DOHH2 (cell line): ENCODE results near the gene FCN2.

Experiments used
- H3F3A ChIP-seq: fragments of 200-600 bp; sonication (generic), shearing (Covaris generic); 2 replicates; pipeline ENCODE4 v1.6.0; 2016; ENCODE audit warnings: antibody characterized with exemption, mild to moderate bottlenecking; ENCODE audit not compliant: control insufficient read depth, insufficient read depth
- H3K27ac ChIP-seq: fragments of 200-600 bp; sonication (generic); 2 replicates; pipeline ENCODE4 v1.5.1; 2014; ENCODE audit warnings: low read depth, mild to moderate bottlenecking, low read length, moderate library complexity
- H3K27me3 ChIP-seq: fragments of 200-600 bp; sonication (generic); 2 replicates; pipeline ENCODE4 v1.6.1; 2014; ENCODE audit warnings: mild to moderate bottlenecking, low read length, mixed read lengths; ENCODE audit not compliant: control insufficient read depth
- H3K36me3 ChIP-seq: fragments of 200-600 bp; sonication (generic); 2 replicates; pipeline ENCODE4 v1.6.1; 2014; ENCODE audit warnings: mild to moderate bottlenecking, low read length, moderate library complexity, mixed read lengths; ENCODE audit not compliant: control insufficient read depth
- H3K4me1 ChIP-seq: fragments of 200-600 bp; sonication (generic); 2 replicates; pipeline ENCODE4 v1.6.1; 2014; ENCODE audit warnings: mild to moderate bottlenecking, low read length, mixed read lengths; ENCODE audit not compliant: control insufficient read depth
- H3K4me2 ChIP-seq: fragments of 200-600 bp; sonication (generic); 2 replicates; pipeline ENCODE4 v1.6.0; 2014; ENCODE audit warnings: mild to moderate bottlenecking, low read length, moderate library complexity
- H3K4me3 ChIP-seq: fragments of 200-600 bp; sonication (generic); 2 replicates; pipeline ENCODE4 v1.5.1; 2014; ENCODE audit warnings: mild to moderate bottlenecking, low read length, mixed read lengths
- H3K79me2 ChIP-seq: fragments of 200-600 bp; sonication (generic); 2 replicates; pipeline ENCODE4 v1.6.1; 2014; ENCODE audit warnings: mild to moderate bottlenecking, low read length, mixed read lengths; ENCODE audit not compliant: control insufficient read depth
- H3K9me2 ChIP-seq: fragments of 200-600 bp; sonication (generic); replicated peaks from 2 replicates; pipeline ENCODE4 v1.6.1; 2014; ENCODE audit warnings: mild to moderate bottlenecking, low read length, mixed read lengths; ENCODE audit not compliant: control insufficient read depth
- H3K9me3 ChIP-seq: fragments of 200-600 bp; sonication (generic); 2 replicates; pipeline ENCODE4 v1.6.1; 2014; ENCODE audit warnings: antibody characterized with exemption, low read length, mixed read lengths; ENCODE audit not compliant: control insufficient read depth, insufficient read depth
- H4K20me1 ChIP-seq: fragments of 200-600 bp; sonication (generic); 2 replicates; pipeline ENCODE4 v1.6.0; 2014; ENCODE audit warnings: low read depth, mild to moderate bottlenecking, antibody characterized with exemption, low read length, moderate library complexity; ENCODE audit not compliant: control insufficient read depth, insufficient read depth
- CTCF ChIP-seq: fragments of 200-600 bp; sonication (generic); IDR thresholded peaks from one replicate; pipeline ENCODE4 v1.5.1; 2014; ENCODE audit warnings: antibody characterized with exemption, mild to moderate bottlenecking, low read depth, low read length; ENCODE audit not compliant: poor library complexity, severe bottlenecking
- EZH2phosphoT487 ChIP-seq: fragments of 200-600 bp; sonication (generic); IDR thresholded peaks from 2 replicates; pipeline ENCODE4 v1.6.1; 2017; ENCODE audit warnings: borderline replicate concordance, mild to moderate bottlenecking, antibody characterized with exemption, low read length, moderate library complexity, mixed read lengths

FCN2 gene

GRCh38 chr9:134930398-134930797 lies 49.8 kb downstream of the FCN2 start:
- TF ChIP-seq CTCF (no peak), EZH2phosphoT487 (no peak)
- peaks cover 68% of the 10 kb centered on the region for H3K4me1 ChIP-seq
- peak overlapping the region; percentile 55 for H3K4me3 ChIP-seq
- no peaks in the 10 kb centered on the region for H3K9me2 ChIP-seq
- no peaks in the 10 kb centered on the region for H3K9me3 ChIP-seq
- peak overlapping the region; percentile 83 for H3K27ac ChIP-seq
- no peaks in the 10 kb centered on the region for H3K36me3 ChIP-seq
- no peaks in the 10 kb centered on the region; the same call in 1 of the 2 replicates for H3F3A ChIP-seq
- H3K27me3 ChIP-seq = no peaks in the 10 kb centered on the region
- H3K79me2 ChIP-seq = no peaks in the 10 kb centered on the region
- H3K4me2 ChIP-seq = peak overlapping the region; percentile 93
- no peaks in the 10 kb centered on the region for H4K20me1 ChIP-seq

GRCh38 chr9:134932171-134932570 lies 51.6 kb downstream of the FCN2 start:
- TF ChIP-seq EZH2phosphoT487 (no peak), CTCF (no peak)

GRCh38 chr9:134932606-134933005 lies 52.0 kb downstream of the FCN2 start:
- Histone ChIP-seq H3K4me3 (peak overlapping the region; percentile 73), H3F3A (peaks cover 12% of the 10 kb centered on the region; the same call in 1 of the 2 replicates), H3K27ac (peak overlapping the region; percentile 83), H3K36me3 (no peaks in the 10 kb centered on the region), H3K9me3 (no peaks in the 10 kb centered on the region; the same call in 1 of the 2 replicates), H3K79me2 (no peaks in the 10 kb centered on the region), H3K4me1 (peaks cover 90% of the 10 kb centered on the region), H3K27me3 (no peaks in the 10 kb centered on the region), H3K9me2 (no peaks in the 10 kb centered on the region), H3K4me2 (peak overlapping the region; percentile 93), H4K20me1 (no peaks in the 10 kb centered on the region)
- TF ChIP-seq EZH2phosphoT487 (no peak), CTCF (no peak)

More at GRCh38 chr9:134932171-134932570, 51.6 kb downstream of the FCN2 start:
- Histone ChIP-seq H3K79me2 (no peaks in the 10 kb centered on the region), H3K36me3 (no peaks in the 10 kb centered on the region), H3K4me3 (peak overlapping the region; percentile 73), H4K20me1 (no peaks in the 10 kb centered on the region), H3K4me2 (peak overlapping the region; percentile 93), H3K9me3 (no peaks in the 10 kb centered on the region; the same call in 1 of the 2 replicates), H3K4me1 (peaks cover 86% of the 10 kb centered on the region), H3K27me3 (no peaks in the 10 kb centered on the region), H3F3A (peaks cover 12% of the 10 kb centered on the region; the same call in 1 of the 2 replicates), H3K27ac (peak overlapping the region; percentile 83), H3K9me2 (no peaks in the 10 kb centered on the region)
